Hepatocyte (in vitro differentiated cells): ENCODE data around the gene KCNJ8. TPM values are rescaled to one million over a fixed set of nuclear protein-coding genes. Genes with fewer than 3 reads are reported as not detected.
"Not testable (repeated sequence)": the region's sequence is repeated elsewhere in the genome, so short reads cannot be mapped to it uniquely, and the experiment has no call there.

Experiments used
- DNase-seq: peaks from one replicate; pipeline ENCODE4 v3.0.0-alpha.2; 2016; ENCODE audit warnings: low spot score
- H2AFZ ChIP-seq: fragments of 200-600 bp; sonication (generic); 2 replicates; pipeline ENCODE4 v1.6.0; 2016; ENCODE audit warnings: antibody characterized with exemption, mild to moderate bottlenecking
- H3K27ac ChIP-seq: fragments of 200-600 bp; sonication (generic); 2 replicates; pipeline ENCODE4 v1.5.1; 2016; ENCODE audit warnings: mild to moderate bottlenecking
- H3K27me3 ChIP-seq: fragments of 200-600 bp; sonication (generic); 2 replicates; pipeline ENCODE4 v1.6.1; 2016
- H3K36me3 ChIP-seq: fragments of 200-600 bp; sonication (generic); replicated peaks from 2 replicates; pipeline ENCODE4 v1.5.1; 2016; ENCODE audit warnings: low read depth; ENCODE audit not compliant: insufficient read depth
- H3K4me1 ChIP-seq: fragments of 200-600 bp; sonication (generic); 2 replicates; pipeline ENCODE4 v1.5.1; 2016; ENCODE audit warnings: mild to moderate bottlenecking, moderate library complexity; ENCODE audit not compliant: insufficient read depth
- H3K4me2 ChIP-seq: fragments of 200-600 bp; sonication (generic); 2 replicates; pipeline ENCODE4 v1.6.0; 2016
- H3K4me3 ChIP-seq: fragments of 200-600 bp; sonication (generic); 2 replicates; pipeline ENCODE4 v1.5.1; 2016; ENCODE audit warnings: mild to moderate bottlenecking
- H3K79me2 ChIP-seq: fragments of 200-600 bp; sonication (generic); 2 replicates; pipeline ENCODE4 v1.6.0; 2017; ENCODE audit warnings: mild to moderate bottlenecking
- H3K9me2 ChIP-seq: fragments of 200-600 bp; sonication (generic); replicated peaks from 2 replicates; pipeline ENCODE4 v1.6.0; 2017; ENCODE audit warnings: mild to moderate bottlenecking; ENCODE audit not compliant: insufficient read depth
- H3K9me3 ChIP-seq: fragments of 200-600 bp; sonication (generic); 2 replicates; pipeline ENCODE4 v1.5.1; 2016; ENCODE audit warnings: low read depth, mild to moderate bottlenecking
- H4K20me1 ChIP-seq: fragments of 200-600 bp; sonication (generic); 2 replicates; pipeline ENCODE4 v1.6.0; 2016; ENCODE audit warnings: mild to moderate bottlenecking; ENCODE audit not compliant: insufficient read depth, poor library complexity, severe bottlenecking
- EZH2 ChIP-seq: fragments of 200-600 bp; sonication (generic); IDR thresholded peaks from 2 replicates; pipeline ENCODE4 v1.6.1; 2016; ENCODE audit warnings: antibody characterized with exemption, mild to moderate bottlenecking, borderline replicate concordance
- EZH2phosphoT487 ChIP-seq: fragments of 200-600 bp; sonication (generic); IDR thresholded peaks from one replicate; pipeline ENCODE4 v1.6.1; 2018; ENCODE audit warnings: antibody characterized with exemption, mild to moderate bottlenecking, low read depth, moderate library complexity; ENCODE audit not compliant: unreplicated experiment, severe bottlenecking
- WGBS: methylation state at CpG from one replicate; pipeline ENCODE4 v1.1.6; 2016; ENCODE audit warnings: low lambda C conversion rate; ENCODE audit errors: missing lambda C conversion rate; 5-methylcytosine and 5-hydroxymethylcytosine counted together
- polyA plus RNA-seq: library from polyadenylated mRNA; unstranded; fragments of >200 nt; fragmentation: Nextera tagmentation; extraction: Ambion mirVana; gene quantifications from 2 replicates; pipeline ENCODE4 v1.2.1, GENCODE V29; 2016
- total RNA-seq: library from RNA; depleted of rRNA; stranded (reverse); fragments of >200 nt; gene quantifications from 2 replicates; pipeline ENCODE4 v1.2.3, GENCODE V29; 2014
- TF ChIP-seq, protein P1 (sequence below): fragments of 200-600 bp; sonication (generic); IDR thresholded peaks from 2 replicates; pipeline ENCODE4 v1.5.1; 2016; ENCODE audit warnings: antibody characterized with exemption, mild to moderate bottlenecking; ENCODE audit not compliant: poor library complexity

The KCNJ8 gene
- total and polyA plus RNA-seq, 2 experiments from 2014 or later, result 15.8 to 37.3 TPM

DNA sequence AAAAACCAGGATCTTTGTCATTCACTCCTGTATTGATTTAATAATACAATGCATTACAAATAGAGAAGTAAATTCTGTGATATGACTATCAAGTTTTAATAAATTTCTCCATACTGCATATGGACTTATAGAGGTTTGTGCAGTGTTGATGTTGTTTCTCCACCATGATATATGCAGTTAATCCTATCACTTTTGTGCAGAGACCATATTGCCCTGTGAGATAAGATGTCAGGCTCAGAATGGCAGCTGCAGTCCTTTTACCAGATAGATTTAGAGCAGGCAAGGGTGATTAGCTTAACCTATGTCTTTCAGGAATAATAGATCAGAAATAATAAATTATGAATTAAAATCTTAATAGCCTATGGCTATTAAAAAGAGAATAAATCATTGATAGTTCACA is 38.6 kb upstream of the KCNJ8 start:
- H4K20me1 ChIP-seq, result no peaks in the 10 kb centered on the region
- no peaks in the 10 kb centered on the region for H3K27me3 ChIP-seq
- no peak overlapping the region for H3K4me3 ChIP-seq
- H3K79me2 ChIP-seq, result no peaks in the 10 kb centered on the region
- H3K9me2 ChIP-seq, result no peaks in the 10 kb centered on the region
- TF ChIP-seq EZH2 (no peak), EZH2phosphoT487 (no peak)
- TF ChIP-seq, protein P1, sequence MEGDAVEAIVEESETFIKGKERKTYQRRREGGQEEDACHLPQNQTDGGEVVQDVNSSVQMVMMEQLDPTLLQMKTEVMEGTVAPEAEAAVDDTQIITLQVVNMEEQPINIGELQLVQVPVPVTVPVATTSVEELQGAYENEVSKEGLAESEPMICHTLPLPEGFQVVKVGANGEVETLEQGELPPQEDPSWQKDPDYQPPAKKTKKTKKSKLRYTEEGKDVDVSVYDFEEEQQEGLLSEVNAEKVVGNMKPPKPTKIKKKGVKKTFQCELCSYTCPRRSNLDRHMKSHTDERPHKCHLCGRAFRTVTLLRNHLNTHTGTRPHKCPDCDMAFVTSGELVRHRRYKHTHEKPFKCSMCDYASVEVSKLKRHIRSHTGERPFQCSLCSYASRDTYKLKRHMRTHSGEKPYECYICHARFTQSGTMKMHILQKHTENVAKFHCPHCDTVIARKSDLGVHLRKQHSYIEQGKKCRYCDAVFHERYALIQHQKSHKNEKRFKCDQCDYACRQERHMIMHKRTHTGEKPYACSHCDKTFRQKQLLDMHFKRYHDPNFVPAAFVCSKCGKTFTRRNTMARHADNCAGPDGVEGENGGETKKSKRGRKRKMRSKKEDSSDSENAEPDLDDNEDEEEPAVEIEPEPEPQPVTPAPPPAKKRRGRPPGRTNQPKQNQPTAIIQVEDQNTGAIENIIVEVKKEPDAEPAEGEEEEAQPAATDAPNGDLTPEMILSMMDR, result no peak
- H3K4me2 ChIP-seq, result no peak overlapping the region
- H2AFZ ChIP-seq, result no peak overlapping the region
- no peaks in the 10 kb centered on the region for H3K9me3 ChIP-seq
- no peaks in the 10 kb centered on the region for H3K36me3 ChIP-seq
- H3K4me1 ChIP-seq, result no peaks in the 10 kb centered on the region
- no peak for DNase-seq
- H3K27ac ChIP-seq, result no peak overlapping the region

- not testable (repeated sequence) for DNase-seq, H2AFZ ChIP-seq, H3K4me2 ChIP-seq, H3K27me3 ChIP-seq, H3K79me2 ChIP-seq, H3K9me3 ChIP-seq, H4K20me1 ChIP-seq, H3K36me3 ChIP-seq, H3K9me2 ChIP-seq, H3K4me1 ChIP-seq, H3K4me3 ChIP-seq, H3K27ac ChIP-seq
- 94% methylated on average over 2 of the region's 2 CpGs for WGBS
Measured at GRCh38 chr12:21812340-21812739, 37.8 kb upstream of the KCNJ8 start.

- no peak for DNase-seq
- Histone ChIP-seq H3K27me3 (no peaks in the 10 kb centered on the region), H3K36me3 (no peaks in the 10 kb centered on the region), H3K9me2 (no peaks in the 10 kb centered on the region), H4K20me1 (no peaks in the 10 kb centered on the region), H3K79me2 (no peaks in the 10 kb centered on the region), H3K9me3 (no peaks in the 10 kb centered on the region), H3K27ac (no peak overlapping the region), H2AFZ (no peak overlapping the region), H3K4me2 (no peak overlapping the region), H3K4me1 (no peaks in the 10 kb centered on the region), H3K4me3 (no peak overlapping the region)
- no peak for TF ChIP-seq EZH2
- TF ChIP-seq EZH2phosphoT487, result no peak
- TF ChIP-seq, protein P1, result no peak
Measured at GRCh38 chr12:21809100-21809499, 34.6 kb upstream of the KCNJ8 start.

DNA sequence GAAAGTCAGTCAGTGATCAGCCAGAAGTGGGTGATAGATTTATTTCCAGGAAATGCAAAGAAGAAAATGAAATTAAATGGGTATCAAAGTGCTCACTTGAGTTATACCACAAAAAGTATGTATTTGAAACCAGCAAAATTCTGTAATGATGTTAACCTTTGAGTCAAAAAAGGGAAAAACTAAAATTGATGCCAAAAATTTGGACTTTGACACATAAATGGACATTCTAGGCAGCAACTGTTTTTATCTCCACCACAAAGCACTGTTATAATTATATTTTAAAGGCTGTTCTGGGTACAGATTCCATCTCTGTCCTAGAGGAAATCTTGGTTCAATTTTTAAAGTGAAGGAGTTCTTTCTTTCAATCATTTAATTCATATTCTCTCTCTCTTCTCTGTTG is 31.7 kb upstream of the KCNJ8 start:
- Histone ChIP-seq H3K4me3 (no peak overlapping the region), H3K4me2 (no peak overlapping the region), H4K20me1 (no peaks in the 10 kb centered on the region), H3K79me2 (no peaks in the 10 kb centered on the region), H2AFZ (no peak overlapping the region), H3K9me3 (no peaks in the 10 kb centered on the region), H3K27ac (no peak overlapping the region), H3K27me3 (no peaks in the 10 kb centered on the region), H3K36me3 (no peaks in the 10 kb centered on the region), H3K9me2 (no peaks in the 10 kb centered on the region), H3K4me1 (no peaks in the 10 kb centered on the region)
- TF ChIP-seq EZH2 (no peak), EZH2phosphoT487 (no peak)
- TF ChIP-seq, protein P1, result no peak
- DNase-seq, result no peak
